ENCODE data around the gene L1TD1. TPM values are rescaled to one million over a fixed set of nuclear protein-coding genes. Genes with fewer than 3 reads are reported as not detected.

The L1TD1 gene
- total RNA-seq, 1 experiment from 2014 or later, result not detected

DNA sequence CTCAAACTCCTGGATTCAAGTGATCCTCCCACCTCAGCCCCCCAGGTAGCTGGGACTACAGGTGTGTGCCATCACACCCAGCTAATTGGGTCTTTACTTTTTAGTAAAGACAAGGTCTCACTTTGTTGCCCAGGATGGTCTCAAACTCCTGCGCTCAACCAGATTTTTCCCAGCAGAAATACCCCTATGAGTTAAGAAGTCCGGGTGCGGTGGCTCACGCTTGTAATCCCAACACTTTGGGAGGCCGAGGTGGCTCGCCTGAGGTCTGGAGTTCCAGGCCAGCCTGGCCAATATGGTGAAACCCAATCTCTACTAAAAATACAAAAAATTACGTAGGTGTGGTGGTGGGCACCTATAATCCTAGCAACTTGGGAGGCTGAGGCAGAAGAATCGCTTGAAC is 6.5 kb upstream of the L1TD1 start:
- no peak overlapping the region for H3K27ac ChIP-seq
- no peaks in the 10 kb centered on the region for H3K36me3 ChIP-seq (ENCODE audit: low read depth)
- no peak overlapping the region for H3K4me2 ChIP-seq
- intact Hi-C loops (cut with micrococcal nuclease; ENCODE audit: unreplicated experiment), result no loop called here
- H3K27me3 ChIP-seq (ENCODE audit: insufficient read depth, low read depth), result no peaks in the 10 kb centered on the region
- H3K4me1 ChIP-seq (replicated peaks; ENCODE audit: insufficient read depth), result no peaks in the 10 kb centered on the region
- H3K79me2 ChIP-seq (ENCODE audit: low read depth), result no peaks in the 10 kb centered on the region
- H2AFZ ChIP-seq, result no peak overlapping the region
- ChIA-PET CTCF (no interaction called here), POLR2A (ENCODE audit: unreplicated experiment) (no interaction called here)
- TF ChIP-seq EZH2 (IDR thresholded peaks at IDR 0.05; ENCODE audit: low read depth), result no peak
- TF ChIP-seq, protein P1, sequence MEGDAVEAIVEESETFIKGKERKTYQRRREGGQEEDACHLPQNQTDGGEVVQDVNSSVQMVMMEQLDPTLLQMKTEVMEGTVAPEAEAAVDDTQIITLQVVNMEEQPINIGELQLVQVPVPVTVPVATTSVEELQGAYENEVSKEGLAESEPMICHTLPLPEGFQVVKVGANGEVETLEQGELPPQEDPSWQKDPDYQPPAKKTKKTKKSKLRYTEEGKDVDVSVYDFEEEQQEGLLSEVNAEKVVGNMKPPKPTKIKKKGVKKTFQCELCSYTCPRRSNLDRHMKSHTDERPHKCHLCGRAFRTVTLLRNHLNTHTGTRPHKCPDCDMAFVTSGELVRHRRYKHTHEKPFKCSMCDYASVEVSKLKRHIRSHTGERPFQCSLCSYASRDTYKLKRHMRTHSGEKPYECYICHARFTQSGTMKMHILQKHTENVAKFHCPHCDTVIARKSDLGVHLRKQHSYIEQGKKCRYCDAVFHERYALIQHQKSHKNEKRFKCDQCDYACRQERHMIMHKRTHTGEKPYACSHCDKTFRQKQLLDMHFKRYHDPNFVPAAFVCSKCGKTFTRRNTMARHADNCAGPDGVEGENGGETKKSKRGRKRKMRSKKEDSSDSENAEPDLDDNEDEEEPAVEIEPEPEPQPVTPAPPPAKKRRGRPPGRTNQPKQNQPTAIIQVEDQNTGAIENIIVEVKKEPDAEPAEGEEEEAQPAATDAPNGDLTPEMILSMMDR (conservative IDR thresholded peaks at IDR 0.05), result no peak
- BruUV-seq (replicated peaks), result no TSS peak
- no peak overlapping the region for H3K4me3 ChIP-seq
- DNase-seq, result no peak
- no peaks in the 10 kb centered on the region for H4K20me1 ChIP-seq (ENCODE audit: insufficient read depth)
- H3K9me2 ChIP-seq (ENCODE audit: insufficient read depth), result no peaks in the 10 kb centered on the region
- no peaks in the 10 kb centered on the region for H3F3A ChIP-seq (ENCODE audit: insufficient read depth, low read depth)
- no peaks in the 10 kb centered on the region for H3K9me3 ChIP-seq (ENCODE audit: insufficient read depth, low read depth)

DNA sequence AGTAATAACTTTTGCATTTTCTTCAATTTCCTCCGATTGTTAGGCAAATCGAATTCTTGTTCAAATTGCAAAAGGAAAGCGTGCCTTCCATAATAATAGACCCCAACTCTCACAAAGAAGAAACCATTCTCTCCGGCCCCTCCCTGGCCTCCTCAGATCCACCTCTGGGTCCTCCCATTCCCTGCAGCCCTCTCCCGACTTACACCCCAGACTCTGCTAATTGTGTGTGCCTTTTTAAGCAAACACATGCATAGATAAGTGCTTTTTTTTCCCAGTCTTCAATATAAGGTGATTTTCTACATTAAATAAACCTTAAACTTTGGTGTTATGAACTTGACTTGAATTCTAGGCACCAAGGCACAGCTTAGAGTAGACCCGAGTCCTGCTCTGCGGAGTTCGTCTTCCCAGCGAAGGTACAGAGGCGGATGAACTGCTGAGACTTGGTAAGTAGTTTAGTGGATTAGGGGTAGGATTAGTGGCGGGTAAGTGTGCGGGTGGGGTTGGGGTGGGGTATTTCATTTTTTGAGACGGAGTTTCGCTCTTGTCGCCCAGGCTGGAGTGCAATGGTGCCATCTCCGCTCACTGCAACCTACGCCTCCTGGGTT is 1.5 kb downstream of the L1TD1 start:
- ChIA-PET CTCF (no interaction called here), POLR2A (ENCODE audit: unreplicated experiment) (no interaction called here)
- H3K79me2 ChIP-seq (ENCODE audit: low read depth), result no peaks in the 10 kb centered on the region
- H3K9me3 ChIP-seq (ENCODE audit: insufficient read depth, low read depth), result no peaks in the 10 kb centered on the region
- H2AFZ ChIP-seq, result no peak overlapping the region
- no peak overlapping the region for H3K27ac ChIP-seq
- H3K27me3 ChIP-seq (ENCODE audit: insufficient read depth, low read depth), result no peaks in the 10 kb centered on the region
- no peaks in the 10 kb centered on the region for H3K36me3 ChIP-seq (ENCODE audit: low read depth)
- H3K9me2 ChIP-seq (ENCODE audit: insufficient read depth), result no peaks in the 10 kb centered on the region
- H4K20me1 ChIP-seq (ENCODE audit: insufficient read depth), result no peaks in the 10 kb centered on the region
- no peak overlapping the region for H3K4me3 ChIP-seq
- intact Hi-C loops (cut with micrococcal nuclease; ENCODE audit: unreplicated experiment), result no loop called here
- TF ChIP-seq, protein P1 (conservative IDR thresholded peaks at IDR 0.05), result no peak
- no peak for TF ChIP-seq EZH2 (IDR thresholded peaks at IDR 0.05; ENCODE audit: low read depth)
- no peak for DNase-seq
- BruUV-seq (replicated peaks), result no TSS peak
- no peak overlapping the region for H3K4me2 ChIP-seq
- 0 out of 2 replicates have a peak, but pooled peaks cover 3% of the 10 kb centered on the region for H3F3A ChIP-seq (ENCODE audit: insufficient read depth, low read depth)
- peaks cover 7% of the 10 kb centered on the region for H3K4me1 ChIP-seq (replicated peaks; ENCODE audit: insufficient read depth)

DNA sequence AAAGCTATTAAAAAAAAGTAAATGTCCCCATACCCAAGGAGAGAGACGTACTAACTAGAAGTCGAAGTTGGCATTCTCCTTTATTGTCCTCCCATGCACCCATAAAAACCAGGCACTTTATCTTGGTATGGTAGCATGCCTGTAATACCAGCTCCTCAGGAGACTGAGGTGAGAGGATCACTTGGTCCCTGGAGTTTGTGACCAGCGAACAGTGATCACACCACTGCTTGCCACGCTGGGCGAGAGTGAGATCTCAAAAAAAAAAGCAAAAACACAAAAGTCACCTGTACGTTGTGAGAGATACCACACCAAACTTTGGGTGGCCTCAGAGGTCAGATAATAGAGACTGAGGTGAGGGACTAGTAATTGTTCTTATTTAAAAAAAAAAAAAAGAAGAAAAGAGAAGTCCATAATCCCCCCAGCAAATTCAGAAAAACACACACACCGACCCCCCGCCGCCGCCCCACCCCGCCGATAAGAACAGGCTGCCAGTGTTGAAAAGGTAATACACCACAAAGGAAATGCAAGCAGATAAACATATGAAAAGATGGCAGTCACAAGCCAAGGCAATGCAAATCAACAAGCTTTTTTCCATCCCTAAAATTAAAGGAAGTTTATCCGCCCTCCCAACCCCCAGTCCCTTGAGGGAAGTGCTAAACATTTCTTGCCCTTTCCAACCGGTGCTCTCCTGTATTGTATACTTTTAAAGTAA is 3.6 kb downstream of the L1TD1 start:
- no peaks in the 10 kb centered on the region for H4K20me1 ChIP-seq (ENCODE audit: insufficient read depth)
- H3K4me3 ChIP-seq, result no peak overlapping the region
- no peaks in the 10 kb centered on the region for H3K27me3 ChIP-seq (ENCODE audit: insufficient read depth, low read depth)
- 0 out of 2 replicates have a peak, but pooled peaks cover 4% of the 10 kb centered on the region for H3F3A ChIP-seq (ENCODE audit: insufficient read depth, low read depth)
- H2AFZ ChIP-seq, result no peak overlapping the region
- no peaks in the 10 kb centered on the region for H3K79me2 ChIP-seq (ENCODE audit: low read depth)
- H3K9me3 ChIP-seq (ENCODE audit: insufficient read depth, low read depth), result no peaks in the 10 kb centered on the region
- peaks cover 7% of the 10 kb centered on the region for H3K4me1 ChIP-seq (replicated peaks; ENCODE audit: insufficient read depth)
- H3K36me3 ChIP-seq (ENCODE audit: low read depth), result no peaks in the 10 kb centered on the region
- ChIA-PET POLR2A (ENCODE audit: unreplicated experiment) (no interaction called here), CTCF (no interaction called here)
- intact Hi-C loops (cut with micrococcal nuclease; ENCODE audit: unreplicated experiment), result no loop called here
- TF ChIP-seq, protein P1 (conservative IDR thresholded peaks at IDR 0.05), result no peak
- no peak for DNase-seq
- no TSS peak for BruUV-seq (replicated peaks)
- H3K9me2 ChIP-seq (ENCODE audit: insufficient read depth), result no peaks in the 10 kb centered on the region
- H3K27ac ChIP-seq, result no peak overlapping the region
- 0 out of 2 replicates have a peak overlapping the region, but pooled peaks have one; percentile 10 for H3K4me2 ChIP-seq

Data from PC-9 (cell line).